C4-2B (cell line): ENCODE measurements around the gene ATG7.

ENCODE experiments used
- H3K27ac ChIP-seq: fragments of 450-650 bp; 2 replicates; pipeline ENCODE4 v1.5.1; 2017
- ZFX ChIP-seq: fragments of 450-650 bp; IDR thresholded peaks from 2 replicates; pipeline ENCODE4 v1.6.1; 2017
- TF ChIP-seq, protein P1 (sequence below): fragments of 450-650 bp; conservative IDR thresholded peaks from 2 replicates; pipeline ENCODE4 v1.5.1; 2017; ENCODE audit warnings: mild to moderate bottlenecking

ATG7 gene

DNA sequence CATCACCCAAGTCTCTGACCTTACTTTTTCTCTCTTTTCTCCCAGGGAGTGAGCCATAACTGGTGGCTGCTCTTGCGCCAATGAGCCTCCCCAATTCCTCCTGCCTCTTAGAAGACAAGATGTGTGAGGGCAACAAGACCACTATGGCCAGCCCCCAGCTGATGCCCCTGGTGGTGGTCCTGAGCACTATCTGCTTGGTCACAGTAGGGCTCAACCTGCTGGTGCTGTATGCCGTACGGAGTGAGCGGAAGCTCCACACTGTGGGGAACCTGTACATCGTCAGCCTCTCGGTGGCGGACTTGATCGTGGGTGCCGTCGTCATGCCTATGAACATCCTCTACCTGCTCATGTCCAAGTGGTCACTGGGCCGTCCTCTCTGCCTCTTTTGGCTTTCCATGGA, 13.2 kb upstream of the ATG7 start:
- H3K27ac ChIP-seq = no peak overlapping the region
- TF ChIP-seq ZFX = no peak
- TF ChIP-seq, protein P1, sequence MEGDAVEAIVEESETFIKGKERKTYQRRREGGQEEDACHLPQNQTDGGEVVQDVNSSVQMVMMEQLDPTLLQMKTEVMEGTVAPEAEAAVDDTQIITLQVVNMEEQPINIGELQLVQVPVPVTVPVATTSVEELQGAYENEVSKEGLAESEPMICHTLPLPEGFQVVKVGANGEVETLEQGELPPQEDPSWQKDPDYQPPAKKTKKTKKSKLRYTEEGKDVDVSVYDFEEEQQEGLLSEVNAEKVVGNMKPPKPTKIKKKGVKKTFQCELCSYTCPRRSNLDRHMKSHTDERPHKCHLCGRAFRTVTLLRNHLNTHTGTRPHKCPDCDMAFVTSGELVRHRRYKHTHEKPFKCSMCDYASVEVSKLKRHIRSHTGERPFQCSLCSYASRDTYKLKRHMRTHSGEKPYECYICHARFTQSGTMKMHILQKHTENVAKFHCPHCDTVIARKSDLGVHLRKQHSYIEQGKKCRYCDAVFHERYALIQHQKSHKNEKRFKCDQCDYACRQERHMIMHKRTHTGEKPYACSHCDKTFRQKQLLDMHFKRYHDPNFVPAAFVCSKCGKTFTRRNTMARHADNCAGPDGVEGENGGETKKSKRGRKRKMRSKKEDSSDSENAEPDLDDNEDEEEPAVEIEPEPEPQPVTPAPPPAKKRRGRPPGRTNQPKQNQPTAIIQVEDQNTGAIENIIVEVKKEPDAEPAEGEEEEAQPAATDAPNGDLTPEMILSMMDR = no peak

DNA sequence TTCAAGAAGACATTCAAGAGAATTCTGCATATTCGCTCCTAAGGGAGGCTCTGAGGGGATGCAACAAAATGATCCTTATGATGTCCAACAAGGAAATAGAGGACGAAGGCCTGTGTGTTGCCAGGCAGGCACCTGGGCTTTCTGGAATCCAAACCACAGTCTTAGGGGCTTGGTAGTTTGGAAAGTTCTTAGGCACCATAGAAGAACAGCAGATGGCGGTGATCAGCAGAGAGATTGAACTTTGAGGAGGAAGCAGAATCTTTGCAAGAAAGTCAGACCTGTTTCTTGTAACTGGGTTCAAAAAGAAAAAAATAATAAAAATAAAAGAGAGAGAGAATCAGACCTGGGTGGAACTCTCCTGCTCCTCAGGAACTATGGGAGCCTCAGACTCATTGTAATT, 11.7 kb upstream of the ATG7 start:
- TF ChIP-seq, protein P1 = no peak
- no peak for TF ChIP-seq ZFX
- no peak overlapping the region for H3K27ac ChIP-seq

DNA sequence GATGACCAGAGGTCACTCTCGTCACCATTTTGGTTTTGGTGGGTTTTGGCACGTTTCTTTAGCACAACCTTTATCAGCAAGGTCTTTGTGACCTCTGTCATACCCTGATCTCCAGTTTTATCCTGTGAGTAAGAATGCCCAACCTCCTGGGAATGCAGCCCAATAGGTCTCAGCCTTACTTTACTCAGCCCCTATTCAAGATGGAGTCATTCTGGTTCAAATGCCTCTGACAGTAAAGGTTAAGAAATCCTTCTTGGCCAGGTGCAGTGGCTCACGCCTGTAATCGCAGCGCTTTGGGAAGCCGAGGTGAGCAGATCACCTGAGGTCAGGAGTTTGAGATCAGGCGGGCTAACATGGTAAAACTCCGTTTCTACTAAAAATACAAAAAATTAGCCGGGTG, 3.2 kb upstream of the ATG7 start:
- H3K27ac ChIP-seq = no peak overlapping the region
- no peak for TF ChIP-seq ZFX
- TF ChIP-seq, protein P1 = no peak

DNA sequence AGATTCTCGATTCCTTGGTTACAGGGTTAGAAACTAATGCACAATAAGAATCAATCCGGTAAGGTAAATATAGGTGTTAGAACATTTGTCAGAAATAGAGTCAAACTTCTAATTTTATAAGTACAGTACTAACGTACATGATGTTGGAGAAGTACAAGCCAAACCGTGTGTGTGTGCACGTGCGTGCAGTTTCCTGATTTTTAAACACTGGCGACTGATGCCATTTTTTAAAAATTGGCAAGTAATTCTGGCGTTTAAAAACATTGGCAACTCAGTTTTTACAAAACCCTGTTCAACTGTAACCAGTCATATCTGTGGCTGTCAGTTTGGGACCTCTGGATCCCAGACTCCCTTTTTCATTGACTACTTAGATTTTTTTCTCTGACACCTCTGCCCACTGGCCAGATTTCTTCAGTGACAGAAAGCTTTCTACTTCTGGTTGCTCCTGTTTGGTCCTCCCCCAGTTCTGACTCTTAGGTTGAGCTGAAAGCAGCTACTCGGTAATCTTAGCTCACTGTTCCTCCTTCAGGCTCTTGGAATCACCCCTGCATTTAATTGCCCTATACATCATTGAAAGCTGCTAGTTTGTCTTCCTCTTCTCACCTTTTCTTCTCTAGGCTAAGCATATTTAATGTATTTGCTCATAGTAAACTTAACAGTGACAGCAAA, 843 bp downstream of the ATG7 start:
- no peak for TF ChIP-seq ZFX
- TF ChIP-seq, protein P1 = no peak
- peak overlapping the region; percentile 77 for H3K27ac ChIP-seq

DNA sequence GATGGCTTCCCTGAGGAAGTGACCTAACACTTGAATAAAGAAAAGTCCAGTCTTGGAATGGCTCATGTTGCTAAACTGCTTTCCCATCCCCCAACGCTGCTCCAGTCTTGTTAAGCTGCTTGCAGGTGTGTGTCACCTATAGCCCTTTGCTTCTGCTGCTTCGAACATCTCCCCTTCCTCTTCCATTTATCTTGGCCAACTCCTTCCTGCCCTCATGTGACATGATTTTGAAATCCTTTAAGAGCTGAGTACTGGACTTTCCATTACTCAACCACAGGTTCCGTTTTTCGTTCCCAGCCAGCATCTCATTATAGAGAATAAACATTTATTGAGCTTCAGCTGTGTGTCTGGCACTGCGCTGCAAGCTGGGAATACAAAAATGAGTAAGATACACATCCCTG, 1.7 kb downstream of the ATG7 start:
- no peak overlapping the region for H3K27ac ChIP-seq
- TF ChIP-seq ZFX = no peak
- TF ChIP-seq, protein P1 = no peak

DNA sequence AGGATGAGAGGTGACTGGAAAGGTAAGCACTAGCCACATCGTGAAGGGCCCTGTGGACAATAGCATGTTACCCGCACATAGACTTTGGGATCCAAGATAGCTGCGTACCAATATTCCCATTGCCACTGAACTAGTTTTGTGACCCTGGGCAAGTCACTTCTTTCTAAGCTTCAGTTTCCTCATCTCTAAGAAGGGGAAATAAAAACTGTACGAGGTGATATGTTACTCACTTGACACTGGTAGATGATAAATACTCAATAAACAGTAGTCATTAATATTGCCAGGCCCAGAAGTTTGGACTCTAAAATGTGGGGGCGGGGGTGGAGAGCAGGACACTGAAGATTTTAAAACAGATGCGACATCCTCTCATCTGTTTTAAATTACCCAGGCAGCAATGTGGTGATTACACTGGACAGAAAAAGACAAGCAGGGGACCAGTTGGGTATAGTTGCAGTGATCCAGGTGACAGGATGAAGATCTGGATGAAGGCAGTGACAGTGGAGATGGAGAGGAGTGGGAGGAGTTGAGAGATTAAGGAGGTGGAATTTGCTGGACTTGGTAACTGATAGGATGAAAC, 2.5 kb downstream of the ATG7 start:
- H3K27ac ChIP-seq = no peak overlapping the region
- TF ChIP-seq, protein P1 = no peak
- no peak for TF ChIP-seq ZFX

DNA sequence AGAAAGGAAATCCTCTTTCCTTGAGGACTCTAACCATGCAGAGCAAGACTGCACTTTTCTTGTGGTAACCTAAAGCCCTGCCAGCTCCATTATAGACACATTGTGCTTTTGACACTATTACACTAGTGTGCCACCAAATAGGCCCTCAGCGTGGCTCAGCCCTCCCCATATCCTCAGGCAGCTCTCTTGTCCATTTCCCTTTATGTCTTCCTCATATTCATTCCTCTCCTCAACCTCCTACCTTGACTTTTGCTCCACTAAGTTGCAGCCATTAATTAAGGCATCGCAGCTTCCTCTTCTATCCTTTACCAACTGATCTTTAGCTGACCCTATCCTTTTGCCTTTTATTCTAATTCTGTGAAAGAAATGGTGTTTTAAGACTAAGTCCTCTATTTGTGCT, 3.7 kb downstream of the ATG7 start:
- no peak overlapping the region for H3K27ac ChIP-seq
- no peak for TF ChIP-seq ZFX
- TF ChIP-seq, protein P1 = no peak
